IMR-90 (cell line): ENCODE measurements around the gene TRAPPC12. TPM values are rescaled to one million over a fixed set of nuclear protein-coding genes. Genes with fewer than 3 reads are reported as not detected.

Source experiments
- ATAC-seq: fragments of 200-7000 bp; cut with Tn5 transposase; 2 replicates; pipeline ENCODE4 v1.9.1; 2020; ENCODE audit warnings: low read depth, mild to moderate bottlenecking, moderate library complexity
- BruUV-seq: library from RNA; stranded (reverse); fragments of 400-500 nt; replicated peaks from 2 replicates; lab custom pipeline; 2021; lab: Mats Ljungman, UMichigan
- CTCF ChIA-PET: fragments of 300-600 bp; formaldehyde crosslinking; extraction: SDS; loops from one replicate; lab custom pipeline; 2021; ENCODE audit warnings: antibody characterized with exemption; lab: Yijun Ruan, JAX
- POLR2A ChIA-PET: fragments of 300-600 bp; sonication (Branson Sonifier 250); formaldehyde crosslinking; loops from one replicate; lab custom pipeline; 2022; ENCODE audit warnings: antibody characterized with exemption; ENCODE audit not compliant: unreplicated experiment; lab: Charles Lee
- DNase-seq: peaks from one replicate; pipeline ENCODE4 v3.0.0; 2013
- H2AFZ ChIP-seq: replicated peaks from 2 replicates; pipeline ENCODE3; 2013; ENCODE audit warnings: low read length, mild to moderate bottlenecking; ENCODE audit not compliant: poor library complexity
- H2AK5ac ChIP-seq: 2 replicates; pipeline ENCODE4 v1.6.1; 2013; ENCODE audit warnings: low read depth, low read length, inconsistent platforms
- H2AK9ac ChIP-seq: replicated peaks from 2 replicates; pipeline ENCODE3; 2013; ENCODE audit warnings: mild to moderate bottlenecking, low read depth, low read length, moderate library complexity; ENCODE audit not compliant: poor library complexity
- H2BK120ac ChIP-seq: 2 replicates; pipeline ENCODE4 v1.6.1; 2013; ENCODE audit warnings: low read depth, low read length, inconsistent platforms
- H2BK15ac ChIP-seq: 3 replicates; pipeline ENCODE4 v1.6.1; 2013; ENCODE audit warnings: low read depth, low read length, inconsistent platforms
- H2BK20ac ChIP-seq: 2 replicates; pipeline ENCODE4 v1.6.1; 2013; ENCODE audit warnings: low read depth, mild to moderate bottlenecking, inconsistent platforms, low read length, moderate library complexity
- H2BK5ac ChIP-seq: 2 replicates; pipeline ENCODE4 v1.6.1; 2013; ENCODE audit warnings: mild to moderate bottlenecking, low read depth, low read length, inconsistent platforms; ENCODE audit not compliant: poor library complexity, severe bottlenecking
- H3K14ac ChIP-seq: replicated peaks from 2 replicates; pipeline ENCODE4 v1.6.1; 2013; ENCODE audit warnings: low read depth, low read length, inconsistent platforms
- H3K18ac ChIP-seq: 2 replicates; pipeline ENCODE4 v1.6.1; 2013; ENCODE audit warnings: low read depth, low read length, control low read depth
- H3K23ac ChIP-seq: 2 replicates; pipeline ENCODE4 v1.6.1; 2013; ENCODE audit warnings: low read depth, low read length, inconsistent platforms
- H3K27ac ChIP-seq: 2 replicates; pipeline ENCODE4 v1.5.1; 2013; ENCODE audit warnings: mild to moderate bottlenecking, control low read depth, low read length; ENCODE audit not compliant: insufficient read depth
- H3K27me3 ChIP-seq: 2 replicates; pipeline ENCODE4 v1.6.1; 2013; ENCODE audit warnings: low read length; ENCODE audit not compliant: control insufficient read depth, insufficient read depth
- H3K36me3 ChIP-seq: 2 replicates; pipeline ENCODE4 v1.6.1; 2013; ENCODE audit warnings: low read length, mixed read lengths; ENCODE audit not compliant: control insufficient read depth, insufficient read depth
- H3K4ac ChIP-seq: 2 replicates; pipeline ENCODE4 v1.6.1; 2013; ENCODE audit warnings: low read depth, low read length, inconsistent platforms
- H3K4me1 ChIP-seq: 2 replicates; pipeline ENCODE4 v1.6.1; 2013; ENCODE audit warnings: low read length, mixed read lengths; ENCODE audit not compliant: control insufficient read depth, insufficient read depth
- H3K4me2 ChIP-seq: 2 replicates; pipeline ENCODE4 v1.6.1; 2013; ENCODE audit warnings: low read depth, mild to moderate bottlenecking, control low read depth, low read length, moderate library complexity
- H3K4me3 ChIP-seq: 2 replicates; pipeline ENCODE4 v1.5.1; 2013; ENCODE audit warnings: low read depth, mild to moderate bottlenecking, control low read depth, low read length, moderate library complexity; ENCODE audit not compliant: insufficient read depth
- H3K56ac ChIP-seq: 2 replicates; pipeline ENCODE4 v1.6.1; 2013; ENCODE audit warnings: low read length, inconsistent platforms; ENCODE audit not compliant: insufficient read depth; ENCODE audit errors: extremely low read depth
- H3K79me1 ChIP-seq, 2 experiments: 2 replicates each; pipeline ENCODE4 v1.6.1; 2013; ENCODE audit warnings: low read length in 2 of 2, inconsistent platforms in 1 of 2, low read depth in 1 of 2
- H3K9ac ChIP-seq: 2 replicates; pipeline ENCODE4 v1.6.1; 2013; ENCODE audit warnings: low read depth, low read length, control low read depth
- H3K9me1 ChIP-seq: 2 replicates; pipeline ENCODE4 v1.6.1; 2013; ENCODE audit warnings: low read length, inconsistent platforms; ENCODE audit not compliant: insufficient read depth
- H3K9me3 ChIP-seq: 2 replicates; pipeline ENCODE4 v1.6.1; 2013; ENCODE audit warnings: low read length; ENCODE audit not compliant: control insufficient read depth, insufficient read depth
- H4K20me1 ChIP-seq: 2 replicates; pipeline ENCODE4 v1.6.1; 2013; ENCODE audit warnings: low read length, inconsistent platforms; ENCODE audit not compliant: insufficient read depth
- H4K5ac ChIP-seq: 2 replicates; pipeline ENCODE4 v1.6.1; 2013; ENCODE audit warnings: mild to moderate bottlenecking, low read depth, low read length, control low read depth
- H4K8ac ChIP-seq, 2 experiments: 2 replicates each; pipeline ENCODE4 v1.6.1; 2013; ENCODE audit warnings: low read depth in 2 of 2, low read length in 2 of 2, control low read depth in 1 of 2, inconsistent platforms in 1 of 2
- H4K91ac ChIP-seq: 2 replicates; pipeline ENCODE4 v1.6.1; 2013; ENCODE audit warnings: low read depth, low read length, inconsistent platforms; ENCODE audit not compliant: insufficient read depth
- BHLHE40 ChIP-seq: fragments of 150-350 bp; IDR thresholded peaks from 2 replicates; pipeline ENCODE4 v1.6.1; 2016; ENCODE audit warnings: mild to moderate bottlenecking, low read depth, low read length
- CEBPB ChIP-seq: IDR thresholded peaks from 2 replicates; pipeline ENCODE4 v1.6.1; 2012; ENCODE audit warnings: low read depth, low read length, improper control_type of control experiment
- CHD1 ChIP-seq: IDR thresholded peaks from 2 replicates; pipeline ENCODE4 v1.6.1; 2012; ENCODE audit warnings: low read depth, low read length, improper control_type of control experiment
- FOS ChIP-seq: fragments of 150-350 bp; IDR thresholded peaks from 2 replicates; pipeline ENCODE4 v1.6.1; 2016; ENCODE audit warnings: low read depth, low read length
- MAFK ChIP-seq: IDR thresholded peaks from 2 replicates; pipeline ENCODE4 v1.6.1; 2012; ENCODE audit warnings: low read depth, low read length, improper control_type of control experiment
- MAZ ChIP-seq: IDR thresholded peaks from 2 replicates; pipeline ENCODE4 v1.6.1; 2012; ENCODE audit warnings: low read depth, mild to moderate bottlenecking, low read length, improper control_type of control experiment, moderate library complexity, borderline replicate concordance
- MXI1 ChIP-seq: IDR thresholded peaks from 2 replicates; pipeline ENCODE4 v1.6.1; 2012; ENCODE audit warnings: low read depth, mild to moderate bottlenecking, low read length, moderate library complexity, borderline replicate concordance
- NFE2L2 ChIP-seq: fragments of 150-350 bp; IDR thresholded peaks from 2 replicates; pipeline ENCODE4 v1.6.1; 2016; ENCODE audit warnings: low read depth, mild to moderate bottlenecking, low read length
- POLR2A ChIP-seq: IDR thresholded peaks from 2 replicates; pipeline ENCODE4 v1.6.1; 2012; ENCODE audit warnings: mild to moderate bottlenecking, low read depth, low read length
- RAD21 ChIP-seq: IDR thresholded peaks from 2 replicates; pipeline ENCODE4 v1.6.1; 2012; ENCODE audit warnings: low read length, improper control_type of control experiment
- RCOR1 ChIP-seq: IDR thresholded peaks from 2 replicates; pipeline ENCODE4 v1.6.1; 2012; ENCODE audit warnings: mild to moderate bottlenecking, low read length, improper control_type of control experiment; ENCODE audit not compliant: insufficient replicate concordance
- RFX5 ChIP-seq: IDR thresholded peaks from 2 replicates; pipeline ENCODE4 v1.8.0; 2012; ENCODE audit warnings: low read depth, mild to moderate bottlenecking, low read length, moderate library complexity
- SMC3 ChIP-seq: fragments of 150-350 bp; IDR thresholded peaks from 2 replicates; pipeline ENCODE4 v1.6.1; 2016; ENCODE audit warnings: low read depth, mild to moderate bottlenecking, antibody characterized with exemption, low read length, moderate library complexity
- WGBS, 2 experiments: methylation state at CpG; one replicate each; pipeline versions ENCODE4 v1.1.5 to v1.1.7; 2013; ENCODE audit warnings: missing lambda C conversion rate in 2 of 2; ENCODE audit not compliant: insufficient read length in 1 of 2; ENCODE audit errors: extremely low coverage in 2 of 2; 5-methylcytosine and 5-hydroxymethylcytosine counted together
- dilution Hi-C: fragments of 300-500 bp; cut with HindIII; formaldehyde crosslinking; loops from one replicate; pipeline ENCODE4 v1.14.3; 2018; ENCODE audit warnings: low sequenced_read_pairs; ENCODE audit not compliant: unreplicated experiment
- in situ Hi-C: fragments of 300-500 bp; cut with MboI; formaldehyde crosslinking; loops from 3 replicates; pipeline ENCODE4 v1.14.3; 2019; ENCODE audit warnings: low sequenced_read_pairs, inconsistent platforms, mixed read lengths
- intact Hi-C: fragments of 100-400 bp; cut with micrococcal nuclease; formaldehyde crosslinking; loops from 2 replicates; pipeline ENCODE4 v1.10.0; 2022
- polyA plus RNA-seq, 3 experiments: library from polyadenylated mRNA; depleted of rRNA; stranded (reverse); fragments of >200 nt; gene quantifications; 2 replicates each; pipeline ENCODE4 v1.2.3, GENCODE V29; 2012; ENCODE audit warnings: low replicate concordance in 1 of 3
- total RNA-seq: library from RNA; depleted of rRNA; stranded (reverse); fragments of >200 nt; gene quantifications from 2 replicates; pipeline ENCODE4 v1.2.3, GENCODE V29; 2012
- TF ChIP-seq, protein P1 (sequence below): conservative IDR thresholded peaks from 2 replicates; pipeline ENCODE4 v1.5.1; 2012; ENCODE audit warnings: mild to moderate bottlenecking, low read depth, low read length, improper control_type of control experiment
- TF ChIP-seq, protein P2 (sequence below): fragments of 150-350 bp; IDR thresholded peaks from 2 replicates; pipeline ENCODE4 v1.6.1; 2016; ENCODE audit warnings: low read depth, mild to moderate bottlenecking, low read length, moderate library complexity, borderline replicate concordance
- TF ChIP-seq, protein P3 (sequence below): fragments of 150-350 bp; IDR thresholded peaks from 2 replicates; pipeline ENCODE4 v1.6.1; 2017; ENCODE audit warnings: mild to moderate bottlenecking, antibody characterized with exemption, low read length, low read depth

TRAPPC12 gene
- total and polyA plus RNA-seq, 2 of the 4 experiments (the other 2 are of a cell fraction), result 25.8 to 69.9 TPM

DNA sequence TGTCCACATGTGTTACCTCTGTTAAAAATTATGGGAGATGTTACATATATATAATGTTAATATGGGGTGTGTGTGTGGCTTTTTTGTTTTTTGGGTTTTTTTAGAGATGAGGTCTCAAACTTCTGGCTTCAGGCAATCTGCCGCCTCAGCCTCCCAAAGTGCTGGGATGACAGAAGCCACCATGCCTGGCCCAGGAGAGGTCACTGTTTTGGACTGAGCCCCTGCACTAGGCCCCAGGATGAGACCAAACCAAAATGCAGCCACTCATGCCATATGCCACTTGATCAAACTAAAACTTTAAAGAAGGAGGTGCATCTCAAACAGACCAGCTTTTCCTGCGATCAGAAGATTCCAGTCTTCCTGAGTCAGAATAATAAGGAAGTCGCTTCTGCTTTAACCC is 137.3 kb downstream of the TRAPPC12 start:
- no peak overlapping the region for H3K4me2 ChIP-seq
- no peak overlapping the region for H3K18ac ChIP-seq
- peaks cover 26 to 39% of the 10 kb centered on the region in 2 experiments for H3K79me1 ChIP-seq
- no peaks in the 10 kb centered on the region for H4K20me1 ChIP-seq
- no peak overlapping the region for H2BK5ac ChIP-seq
- BruUV-seq, result no TSS peak
- ATAC-seq, result no peak
- H3K27ac ChIP-seq, result no peak overlapping the region
- H3K4me3 ChIP-seq, result no peak overlapping the region
- no peak overlapping the region for H3K56ac ChIP-seq
- H2BK20ac ChIP-seq, result no peak overlapping the region
- H2BK120ac ChIP-seq, result no peak overlapping the region
- WGBS, 2 experiments, result no CpG with 5 or more reads among the region's 3 CpGs
- H4K91ac ChIP-seq, result no peak overlapping the region
- no peak overlapping the region for H2BK15ac ChIP-seq
- H3K14ac ChIP-seq, result no peak overlapping the region
- no peak overlapping the region for H3K4ac ChIP-seq
- H3K9ac ChIP-seq, result no peak overlapping the region
- H3K23ac ChIP-seq, result no peak overlapping the region
- in situ Hi-C loops (no loop called here), dilution Hi-C loops (no loop called here), intact Hi-C loops (no loop called here)
- H3K9me1 ChIP-seq, result peaks cover 5% of the 10 kb centered on the region; the same call in 1 of the 2 replicates
- no peak for DNase-seq
- ChIA-PET POLR2A (no interaction called here), CTCF (interaction anchor here (0.7 kb wide), 1 partner anchor 31 kb away, joined by 7 read pairs; no protein-coding TSS in a partner anchor)
- H2AK5ac ChIP-seq, result no peak overlapping the region
- H3K9me3 ChIP-seq, result no peaks in the 10 kb centered on the region
- H3K27me3 ChIP-seq, result no peaks in the 10 kb centered on the region
- TF ChIP-seq, protein P1, sequence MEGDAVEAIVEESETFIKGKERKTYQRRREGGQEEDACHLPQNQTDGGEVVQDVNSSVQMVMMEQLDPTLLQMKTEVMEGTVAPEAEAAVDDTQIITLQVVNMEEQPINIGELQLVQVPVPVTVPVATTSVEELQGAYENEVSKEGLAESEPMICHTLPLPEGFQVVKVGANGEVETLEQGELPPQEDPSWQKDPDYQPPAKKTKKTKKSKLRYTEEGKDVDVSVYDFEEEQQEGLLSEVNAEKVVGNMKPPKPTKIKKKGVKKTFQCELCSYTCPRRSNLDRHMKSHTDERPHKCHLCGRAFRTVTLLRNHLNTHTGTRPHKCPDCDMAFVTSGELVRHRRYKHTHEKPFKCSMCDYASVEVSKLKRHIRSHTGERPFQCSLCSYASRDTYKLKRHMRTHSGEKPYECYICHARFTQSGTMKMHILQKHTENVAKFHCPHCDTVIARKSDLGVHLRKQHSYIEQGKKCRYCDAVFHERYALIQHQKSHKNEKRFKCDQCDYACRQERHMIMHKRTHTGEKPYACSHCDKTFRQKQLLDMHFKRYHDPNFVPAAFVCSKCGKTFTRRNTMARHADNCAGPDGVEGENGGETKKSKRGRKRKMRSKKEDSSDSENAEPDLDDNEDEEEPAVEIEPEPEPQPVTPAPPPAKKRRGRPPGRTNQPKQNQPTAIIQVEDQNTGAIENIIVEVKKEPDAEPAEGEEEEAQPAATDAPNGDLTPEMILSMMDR, result no peak
- TF ChIP-seq POLR2A (no peak), CEBPB (no peak), CHD1 (no peak), MXI1 (no peak), SMC3 (no peak), FOS (no peak), RFX5 (no peak), RAD21 (no peak), BHLHE40 (no peak), MAZ (no peak), RCOR1 (no peak), NFE2L2 (no peak), MAFK (no peak)
- TF ChIP-seq, protein P2, sequence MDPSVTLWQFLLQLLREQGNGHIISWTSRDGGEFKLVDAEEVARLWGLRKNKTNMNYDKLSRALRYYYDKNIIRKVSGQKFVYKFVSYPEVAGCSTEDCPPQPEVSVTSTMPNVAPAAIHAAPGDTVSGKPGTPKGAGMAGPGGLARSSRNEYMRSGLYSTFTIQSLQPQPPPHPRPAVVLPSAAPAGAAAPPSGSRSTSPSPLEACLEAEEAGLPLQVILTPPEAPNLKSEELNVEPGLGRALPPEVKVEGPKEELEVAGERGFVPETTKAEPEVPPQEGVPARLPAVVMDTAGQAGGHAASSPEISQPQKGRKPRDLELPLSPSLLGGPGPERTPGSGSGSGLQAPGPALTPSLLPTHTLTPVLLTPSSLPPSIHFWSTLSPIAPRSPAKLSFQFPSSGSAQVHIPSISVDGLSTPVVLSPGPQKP, result no peak
- TF ChIP-seq, protein P3, sequence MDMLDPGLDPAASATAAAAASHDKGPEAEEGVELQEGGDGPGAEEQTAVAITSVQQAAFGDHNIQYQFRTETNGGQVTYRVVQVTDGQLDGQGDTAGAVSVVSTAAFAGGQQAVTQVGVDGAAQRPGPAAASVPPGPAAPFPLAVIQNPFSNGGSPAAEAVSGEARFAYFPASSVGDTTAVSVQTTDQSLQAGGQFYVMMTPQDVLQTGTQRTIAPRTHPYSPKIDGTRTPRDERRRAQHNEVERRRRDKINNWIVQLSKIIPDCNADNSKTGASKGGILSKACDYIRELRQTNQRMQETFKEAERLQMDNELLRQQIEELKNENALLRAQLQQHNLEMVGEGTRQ, result no peak
- no peak overlapping the region for H2AK9ac ChIP-seq
- H4K8ac ChIP-seq, result no peak overlapping the region
- peaks cover 14% of the 10 kb centered on the region for H3K36me3 ChIP-seq
- H2AFZ ChIP-seq, result no peak overlapping the region
- 0 out of 2 replicates have a peak, but pooled peaks cover 2% of the 10 kb centered on the region for H3K4me1 ChIP-seq
- H4K5ac ChIP-seq, result no peak overlapping the region
